NT2/D1 (cell line): ENCODE results near the gene ZNF474.

Experiments used
- DNase-seq: peaks from one replicate; pipeline ENCODE4 v3.0.0-alpha.2; 2011; ENCODE audit warnings: low read depth, low spot score
- H3K27me3 ChIP-seq: 2 replicates; pipeline ENCODE4 v1.6.0; 2011; ENCODE audit warnings: mild to moderate bottlenecking; ENCODE audit not compliant: insufficient read length, insufficient read depth
- H3K36me3 ChIP-seq: 2 replicates; pipeline ENCODE4 v1.6.1; 2011; ENCODE audit warnings: mild to moderate bottlenecking, low read length, mixed read lengths; ENCODE audit not compliant: insufficient read depth, insufficient read length
- H3K4me1 ChIP-seq: 2 replicates; pipeline ENCODE4 v1.5.1; 2011; ENCODE audit not compliant: insufficient read depth, insufficient read length
- H3K4me3 ChIP-seq: 2 replicates; pipeline ENCODE4 v1.5.1; 2011; ENCODE audit warnings: low read depth; ENCODE audit not compliant: insufficient read length
- H3K9ac ChIP-seq: 2 replicates; pipeline ENCODE4 v1.6.0; 2011; ENCODE audit warnings: low read depth; ENCODE audit not compliant: insufficient read length
- H3K9me3 ChIP-seq: 2 replicates; pipeline ENCODE4 v1.5.1; 2011; ENCODE audit warnings: mild to moderate bottlenecking, low read length; ENCODE audit not compliant: insufficient read depth
- SUZ12 ChIP-seq: IDR thresholded peaks from 2 replicates; pipeline ENCODE4 v1.6.1; 2011; ENCODE audit not compliant: insufficient read length, insufficient read depth; ENCODE audit errors: extremely low read depth
- YY1 ChIP-seq: IDR thresholded peaks from 2 replicates; pipeline ENCODE4 v1.6.1; 2011; ENCODE audit not compliant: insufficient read length, insufficient read depth
- ZNF274 ChIP-seq: IDR thresholded peaks from 2 replicates; pipeline ENCODE4 v1.6.1; 2011; ENCODE audit warnings: mild to moderate bottlenecking, low read depth, low read length

ZNF474 gene

DNA sequence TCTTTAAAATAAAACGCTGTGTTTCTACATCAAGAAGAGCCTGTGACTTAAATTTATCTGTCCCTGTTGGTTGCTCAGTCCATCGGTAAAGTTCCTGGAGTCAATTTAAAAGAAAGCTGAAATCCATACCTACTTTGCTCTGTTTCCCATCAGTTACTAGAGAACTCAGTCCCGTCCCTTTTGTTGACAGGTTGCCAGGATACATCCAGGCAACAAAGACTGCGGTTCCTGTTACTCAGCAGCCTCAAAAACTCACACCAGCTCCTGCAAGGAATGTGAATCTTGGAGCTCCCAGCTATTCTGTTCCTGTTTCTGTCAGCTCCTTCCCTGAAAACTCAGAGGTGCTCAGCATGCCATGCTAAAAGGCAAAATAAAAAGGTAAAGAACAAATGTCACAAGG is at the start of gene ZNF474:
Gene ZNF474, plus strand, starts transcription at position 241 of the 400 bp plus-strand sequence. CDS start 22,445 bp downstream, outside the sequence.
- DNase-seq, result peak; percentile 72
- no peak within 1 kb of the TSS for H3K4me3 ChIP-seq
- no peak within 1 kb of the TSS for H3K9ac ChIP-seq

DNA sequence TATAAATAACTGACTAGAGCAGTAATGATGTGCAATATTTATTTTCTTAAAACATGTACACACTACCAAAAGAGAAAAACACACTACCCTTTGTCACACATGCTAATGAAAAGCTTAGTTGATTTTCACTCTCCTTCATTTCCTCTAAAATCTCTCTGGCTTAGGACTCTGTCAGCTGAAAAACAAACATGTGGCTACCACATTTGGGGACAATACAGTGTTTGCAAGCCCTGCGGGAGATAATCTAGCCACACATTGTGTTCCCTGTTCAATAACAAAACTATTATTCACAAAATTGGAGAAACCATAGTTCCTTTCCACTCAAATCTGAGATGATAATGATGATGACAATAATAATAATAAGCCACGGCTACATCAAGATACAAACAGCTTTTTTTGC is 47.8 kb upstream of the ZNF474 start:
- H3K4me1 ChIP-seq, result no peaks in the 10 kb centered on the region
- peaks cover 30% of the 10 kb centered on the region for H3K27me3 ChIP-seq
- H3K9ac ChIP-seq, result no peak overlapping the region
- H3K36me3 ChIP-seq, result no peaks in the 10 kb centered on the region
- no peak overlapping the region for H3K4me3 ChIP-seq
- DNase-seq, result no peak
- no peak for TF ChIP-seq ZNF274
- TF ChIP-seq SUZ12, result no peak
- TF ChIP-seq YY1, result no peak
- no peaks in the 10 kb centered on the region for H3K9me3 ChIP-seq

More for the DNA sequence above, at the start of gene ZNF474:
- Histone ChIP-seq H3K36me3 (no peaks in the 10 kb centered on the region), H3K4me1 (no peaks in the 10 kb centered on the region), H3K27me3 (no peaks in the 10 kb centered on the region), H3K9me3 (no peaks in the 10 kb centered on the region)
- TF ChIP-seq YY1 (no peak), ZNF274 (no peak), SUZ12 (no peak)

DNA sequence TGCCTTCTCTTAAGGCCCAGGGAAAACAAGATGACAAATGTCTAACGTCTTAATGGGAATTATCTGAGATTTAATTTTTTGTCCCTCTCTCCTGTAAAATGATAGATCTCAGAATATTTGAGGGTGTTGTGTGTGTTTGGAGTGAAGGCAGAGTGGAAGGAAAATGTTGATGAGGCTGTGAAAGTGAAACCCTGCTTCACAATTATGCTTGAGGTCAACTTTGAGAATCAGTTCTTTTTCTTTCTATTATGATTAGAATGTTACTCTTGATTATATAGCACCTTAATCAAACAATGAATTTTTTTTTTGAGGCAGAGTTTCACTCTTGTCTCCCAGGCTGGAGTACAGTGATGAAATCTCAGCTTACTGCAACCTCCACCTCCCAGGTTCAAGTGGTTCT is 45.8 kb upstream of the ZNF474 start:
- Histone ChIP-seq H3K4me3 (no peak overlapping the region), H3K9ac (no peak overlapping the region), H3K36me3 (no peaks in the 10 kb centered on the region), H3K4me1 (no peaks in the 10 kb centered on the region), H3K9me3 (no peaks in the 10 kb centered on the region), H3K27me3 (peaks cover 11% of the 10 kb centered on the region)
- no peak for DNase-seq
- no peak for TF ChIP-seq YY1
- no peak for TF ChIP-seq ZNF274
- TF ChIP-seq SUZ12, result no peak

DNA sequence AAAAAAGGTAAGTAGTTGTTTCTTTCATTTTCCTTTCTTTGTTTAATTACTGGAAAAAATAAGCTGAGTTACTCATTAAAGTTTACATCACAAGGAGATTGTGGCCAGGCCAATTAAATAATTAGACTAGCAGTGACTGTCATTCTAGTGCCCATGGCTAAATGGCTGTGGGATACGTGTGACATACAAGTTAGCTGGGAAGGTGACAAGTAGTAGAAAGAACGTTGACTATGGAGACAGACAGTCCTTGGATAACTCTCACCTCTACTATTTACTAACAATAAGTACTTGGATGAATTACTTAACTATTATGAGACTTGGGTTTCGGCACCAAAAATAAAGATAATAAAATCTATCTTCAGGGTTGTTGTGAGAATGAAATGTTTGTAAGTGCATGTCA is 44.3 kb upstream of the ZNF474 start:
- Histone ChIP-seq H3K36me3 (no peaks in the 10 kb centered on the region), H3K4me3 (no peak overlapping the region), H3K9ac (no peak overlapping the region), H3K27me3 (no peaks in the 10 kb centered on the region), H3K4me1 (no peaks in the 10 kb centered on the region), H3K9me3 (no peaks in the 10 kb centered on the region)
- TF ChIP-seq YY1 (no peak), SUZ12 (no peak), ZNF274 (no peak)
- DNase-seq, result no peak

DNA sequence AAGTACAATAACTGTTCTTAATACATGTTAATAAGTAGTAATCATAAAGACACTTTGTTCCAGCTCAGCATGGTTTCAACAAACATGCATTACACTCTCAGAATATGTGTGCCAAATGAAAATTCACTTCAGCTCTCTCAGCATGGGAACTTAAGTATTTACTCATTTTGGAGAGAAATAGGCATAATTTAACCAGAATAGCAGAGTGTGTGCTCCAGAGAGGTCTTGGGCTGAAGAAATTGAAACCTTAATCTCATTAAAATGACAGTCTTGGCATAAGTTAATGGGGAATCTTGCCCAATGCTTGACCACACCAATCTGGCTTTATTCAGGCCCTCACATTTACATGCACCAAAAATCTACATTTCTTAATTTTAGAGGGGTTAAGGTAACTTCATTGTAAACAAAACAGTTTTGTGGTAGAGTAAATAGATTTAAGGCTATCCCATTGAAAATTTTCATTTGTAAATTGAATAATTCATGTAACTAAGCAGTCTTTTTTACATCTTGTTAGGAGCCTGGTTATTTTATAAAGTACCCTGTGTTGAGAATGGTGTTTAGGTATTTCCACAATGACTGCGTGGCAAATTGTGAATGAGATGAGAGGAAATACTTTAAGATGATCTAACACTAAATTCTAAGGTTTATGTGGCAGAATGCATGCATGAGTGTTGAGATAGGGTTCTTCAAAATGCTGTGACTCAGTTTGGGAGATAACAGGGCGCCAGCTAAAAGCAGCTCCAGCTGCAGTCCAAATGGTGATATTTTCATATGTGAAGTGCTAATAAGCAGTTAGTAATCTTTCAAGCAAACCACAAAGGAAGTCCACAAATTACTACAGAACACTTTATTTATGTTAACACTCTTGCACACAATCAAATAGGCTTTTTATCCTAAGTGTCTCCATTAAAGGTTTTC is 40.0 kb upstream of the ZNF474 start:
- Histone ChIP-seq H3K9me3 (no peaks in the 10 kb centered on the region), H3K27me3 (no peaks in the 10 kb centered on the region), H3K4me3 (no peak overlapping the region), H3K4me1 (no peaks in the 10 kb centered on the region), H3K36me3 (no peaks in the 10 kb centered on the region), H3K9ac (no peak overlapping the region)
- TF ChIP-seq YY1 (no peak), ZNF274 (no peak), SUZ12 (no peak)
- no peak for DNase-seq

DNA sequence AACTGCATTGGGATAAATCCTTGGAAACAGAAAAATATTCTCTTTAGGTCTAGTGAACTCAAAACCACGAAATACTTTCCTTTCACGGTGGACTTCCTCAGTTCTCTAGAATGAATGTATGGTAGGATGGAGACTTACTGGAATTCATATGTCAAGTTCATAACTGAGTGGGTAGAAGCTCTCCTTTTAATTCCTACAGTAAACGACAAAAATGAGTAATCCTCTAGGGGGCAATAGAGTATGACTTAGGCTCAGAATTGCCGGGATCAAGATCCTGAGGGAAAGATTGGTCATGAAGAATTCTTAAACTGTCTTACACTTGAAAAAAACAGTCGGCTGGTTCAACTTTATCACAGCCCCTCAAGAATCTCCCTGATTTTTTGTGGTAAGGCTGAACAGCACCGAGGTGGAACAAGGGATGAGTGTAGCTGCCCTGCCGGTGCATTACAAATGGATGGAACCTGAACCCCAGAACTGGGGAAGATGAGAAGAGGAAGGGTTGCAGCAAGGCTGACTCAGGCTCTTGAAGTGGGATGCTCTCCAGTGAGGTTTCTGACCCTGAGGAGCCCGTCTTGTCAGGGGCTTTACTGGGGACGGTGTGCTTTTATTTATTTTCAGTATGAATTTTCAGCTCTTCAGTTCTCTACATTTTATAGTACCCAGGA is 37.3 kb upstream of the ZNF474 start:
- Histone ChIP-seq H3K4me3 (no peak overlapping the region), H3K9me3 (no peaks in the 10 kb centered on the region), H3K9ac (no peak overlapping the region), H3K4me1 (no peaks in the 10 kb centered on the region), H3K36me3 (no peaks in the 10 kb centered on the region), H3K27me3 (no peaks in the 10 kb centered on the region)
- no peak for DNase-seq
- TF ChIP-seq SUZ12, result no peak
- no peak for TF ChIP-seq ZNF274
- TF ChIP-seq YY1, result no peak
